Smooth muscle cell (in vitro differentiated cells): ENCODE results near the gene HTD2. TPM values are rescaled to one million over a fixed set of nuclear protein-coding genes. Genes with fewer than 3 reads are reported as not detected.

Source experiments
- DNase-seq: peaks from one replicate; lab custom pipeline; 2025; ENCODE audit not compliant: unreplicated experiment; lab: John Stamatoyannopoulos, UW
- H2AFZ ChIP-seq: fragments of 200-600 bp; sonication (generic); 2 replicates; pipeline ENCODE4 v1.6.0; 2016; ENCODE audit warnings: antibody characterized with exemption, low read depth, mild to moderate bottlenecking
- H3F3A ChIP-seq: fragments of 200-600 bp; sonication (generic); 2 replicates; pipeline ENCODE4 v1.6.0; 2017; ENCODE audit warnings: antibody characterized with exemption, low read depth
- H3K27ac ChIP-seq: fragments of 200-600 bp; sonication (generic); 2 replicates; pipeline ENCODE4 v1.5.1; 2016; ENCODE audit warnings: low read depth, mild to moderate bottlenecking
- H3K27me3 ChIP-seq: fragments of 200-600 bp; sonication (generic); 2 replicates; pipeline ENCODE4 v1.6.1; 2016; ENCODE audit warnings: low read depth, mild to moderate bottlenecking
- H3K36me3 ChIP-seq: fragments of 200-600 bp; sonication (generic); 2 replicates; pipeline ENCODE4 v1.5.1; 2016; ENCODE audit warnings: low read depth
- H3K4me1 ChIP-seq: fragments of 200-600 bp; sonication (generic); 2 replicates; pipeline ENCODE4 v1.5.1; 2016; ENCODE audit warnings: low read depth
- H3K4me2 ChIP-seq: fragments of 200-600 bp; sonication (generic); 2 replicates; pipeline ENCODE4 v1.6.0; 2016; ENCODE audit warnings: mild to moderate bottlenecking
- H3K4me3 ChIP-seq: fragments of 200-600 bp; sonication (generic); 2 replicates; pipeline ENCODE4 v1.5.1; 2016; ENCODE audit warnings: mild to moderate bottlenecking
- H3K79me2 ChIP-seq: fragments of 200-600 bp; sonication (generic); 2 replicates; pipeline ENCODE4 v1.6.0; 2016; ENCODE audit warnings: low read depth, mild to moderate bottlenecking
- H3K9ac ChIP-seq: fragments of 200-600 bp; sonication (generic); 2 replicates; pipeline ENCODE4 v1.6.0; 2016; ENCODE audit warnings: low read depth
- H3K9me3 ChIP-seq: fragments of 200-600 bp; sonication (generic); replicated peaks from 2 replicates; pipeline ENCODE4 v1.5.1; 2016; ENCODE audit warnings: low read depth
- H4K20me1 ChIP-seq: fragments of 200-600 bp; sonication (generic); 2 replicates; pipeline ENCODE4 v1.6.0; 2016; ENCODE audit warnings: low read depth
- WGBS: methylation state at CpG from one replicate; pipeline ENCODE4 v1.1.7; 2016; ENCODE audit warnings: low lambda C conversion rate; 5-methylcytosine and 5-hydroxymethylcytosine counted together
- polyA plus RNA-seq: library from polyadenylated mRNA; unstranded; fragments of >200 nt; fragmentation: Nextera tagmentation; extraction: Ambion mirVana; gene quantifications from 2 replicates; pipeline ENCODE4 v1.2.1, GENCODE V29; 2016
- total RNA-seq: library from RNA; depleted of rRNA; stranded (reverse); fragments of >200 nt; gene quantifications from 2 replicates; pipeline ENCODE4 v1.2.3, GENCODE V29; 2014
- TF ChIP-seq, protein P1 (sequence below): fragments of 200-600 bp; sonication (generic); IDR thresholded peaks from 2 replicates; pipeline ENCODE4 v1.5.1; 2017; ENCODE audit warnings: borderline replicate concordance, mild to moderate bottlenecking, antibody characterized with exemption; ENCODE audit not compliant: insufficient read depth, poor library complexity, severe bottlenecking

The HTD2 gene
- total and polyA plus RNA-seq, 2 experiments from 2014 or later, result 19.6 to 19.7 TPM

DNA sequence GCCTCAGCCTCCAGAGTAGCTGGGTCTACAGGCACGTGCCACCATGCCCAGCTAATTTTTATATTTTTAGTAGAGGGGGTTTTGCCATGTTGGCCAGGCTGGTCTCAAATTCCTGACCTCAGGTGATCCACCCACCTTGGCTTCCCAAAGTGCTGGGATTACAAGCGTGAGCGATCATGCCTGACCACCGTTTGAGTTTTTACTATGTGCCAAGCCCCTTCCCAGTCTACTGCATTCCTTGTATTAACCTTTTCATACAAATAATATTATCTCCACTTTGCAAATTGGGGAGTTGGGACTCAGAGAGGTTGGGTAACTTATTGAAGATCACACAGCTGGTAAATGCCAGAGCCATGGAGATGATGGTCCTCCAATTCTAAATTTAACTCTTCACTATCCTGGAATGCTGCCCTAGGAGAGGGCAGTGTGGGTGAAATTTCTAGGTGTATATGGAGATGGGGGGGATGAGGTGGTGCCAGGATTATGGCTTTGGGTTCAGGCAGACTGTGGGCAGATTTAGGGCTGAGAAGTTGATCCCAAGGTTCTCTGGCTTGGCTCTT lies 25.4 kb downstream of the HTD2 start:
- 95% methylated on average over 4 of the region's 4 CpGs for WGBS
- H3K9me3 ChIP-seq, result no peaks in the 10 kb centered on the region
- no peaks in the 10 kb centered on the region for H3K36me3 ChIP-seq
- H3K4me3 ChIP-seq, result no peak overlapping the region
- no peak overlapping the region for H2AFZ ChIP-seq
- H3K79me2 ChIP-seq, result peaks cover 14% of the 10 kb centered on the region
- H3F3A ChIP-seq, result no peaks in the 10 kb centered on the region
- peaks cover 20% of the 10 kb centered on the region for H3K4me1 ChIP-seq
- TF ChIP-seq, protein P1, sequence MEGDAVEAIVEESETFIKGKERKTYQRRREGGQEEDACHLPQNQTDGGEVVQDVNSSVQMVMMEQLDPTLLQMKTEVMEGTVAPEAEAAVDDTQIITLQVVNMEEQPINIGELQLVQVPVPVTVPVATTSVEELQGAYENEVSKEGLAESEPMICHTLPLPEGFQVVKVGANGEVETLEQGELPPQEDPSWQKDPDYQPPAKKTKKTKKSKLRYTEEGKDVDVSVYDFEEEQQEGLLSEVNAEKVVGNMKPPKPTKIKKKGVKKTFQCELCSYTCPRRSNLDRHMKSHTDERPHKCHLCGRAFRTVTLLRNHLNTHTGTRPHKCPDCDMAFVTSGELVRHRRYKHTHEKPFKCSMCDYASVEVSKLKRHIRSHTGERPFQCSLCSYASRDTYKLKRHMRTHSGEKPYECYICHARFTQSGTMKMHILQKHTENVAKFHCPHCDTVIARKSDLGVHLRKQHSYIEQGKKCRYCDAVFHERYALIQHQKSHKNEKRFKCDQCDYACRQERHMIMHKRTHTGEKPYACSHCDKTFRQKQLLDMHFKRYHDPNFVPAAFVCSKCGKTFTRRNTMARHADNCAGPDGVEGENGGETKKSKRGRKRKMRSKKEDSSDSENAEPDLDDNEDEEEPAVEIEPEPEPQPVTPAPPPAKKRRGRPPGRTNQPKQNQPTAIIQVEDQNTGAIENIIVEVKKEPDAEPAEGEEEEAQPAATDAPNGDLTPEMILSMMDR, result no peak
- no peak for DNase-seq
- no peaks in the 10 kb centered on the region for H3K27me3 ChIP-seq
- H4K20me1 ChIP-seq, result peaks cover 3% of the 10 kb centered on the region
- H3K4me2 ChIP-seq, result no peak overlapping the region
- H3K27ac ChIP-seq, result no peak overlapping the region
- H3K9ac ChIP-seq, result no peak overlapping the region

DNA sequence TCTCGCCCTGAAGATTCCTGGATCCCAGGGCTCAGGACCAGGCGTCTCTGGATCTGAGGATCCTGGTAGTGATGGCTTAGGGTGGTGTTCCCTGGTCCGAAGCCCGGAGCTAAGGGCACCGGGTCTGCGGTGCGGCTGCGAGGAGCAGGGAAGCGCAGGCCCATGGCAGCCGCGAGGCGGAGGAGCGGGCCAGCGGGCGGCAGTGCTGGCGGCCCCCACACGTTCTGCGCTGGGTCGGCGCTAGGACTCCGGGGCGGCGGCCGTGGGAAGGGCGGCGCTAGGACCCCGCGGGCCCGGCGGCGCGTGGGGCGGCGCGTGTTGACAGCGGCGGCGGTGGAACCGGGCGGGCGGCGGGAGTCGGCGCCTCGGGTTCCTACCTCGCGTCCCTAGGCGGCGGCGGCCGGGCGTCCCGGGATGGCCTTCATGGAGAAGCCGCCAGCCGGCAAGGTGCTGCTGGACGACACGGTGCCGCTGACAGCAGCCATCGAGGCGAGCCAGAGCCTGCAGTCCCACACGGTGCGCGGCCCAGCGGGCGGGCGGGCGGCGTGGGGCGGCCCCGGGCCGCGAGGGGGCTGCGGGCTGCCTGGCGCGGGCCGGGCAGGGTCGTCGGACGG lies 26.4 kb downstream of the HTD2 start, which contains the start of gene PXK:
PXK (plus strand) TSS at position 318 of the 614 bp plus-strand sequence; CDS start at position 415, 97 bp downstream.
- Histone ChIP-seq H3K4me3 (peak within 1 kb of the TSS; percentile 68), H3K9ac (peak within 1 kb of the TSS; percentile 54), H3K27ac (peak within 1 kb of the TSS; percentile 90), H2AFZ (peak within 1 kb of the TSS; percentile 72), H3F3A (no peaks in the 10 kb centered on the region), H4K20me1 (peaks cover 3% of the 10 kb centered on the region), H3K9me3 (no peaks in the 10 kb centered on the region), H3K27me3 (no peaks in the 10 kb centered on the region), H3K36me3 (no peaks in the 10 kb centered on the region), H3K4me1 (peaks cover 20% of the 10 kb centered on the region), H3K79me2 (peaks cover 24% of the 10 kb centered on the region), H3K4me2 (peak within 1 kb of the TSS; percentile 94)
- TF ChIP-seq, protein P1, result no peak
- DNase-seq, result peak; percentile 27
- WGBS, result 2% methylated on average over 66 of the region's 79 CpGs

DNA sequence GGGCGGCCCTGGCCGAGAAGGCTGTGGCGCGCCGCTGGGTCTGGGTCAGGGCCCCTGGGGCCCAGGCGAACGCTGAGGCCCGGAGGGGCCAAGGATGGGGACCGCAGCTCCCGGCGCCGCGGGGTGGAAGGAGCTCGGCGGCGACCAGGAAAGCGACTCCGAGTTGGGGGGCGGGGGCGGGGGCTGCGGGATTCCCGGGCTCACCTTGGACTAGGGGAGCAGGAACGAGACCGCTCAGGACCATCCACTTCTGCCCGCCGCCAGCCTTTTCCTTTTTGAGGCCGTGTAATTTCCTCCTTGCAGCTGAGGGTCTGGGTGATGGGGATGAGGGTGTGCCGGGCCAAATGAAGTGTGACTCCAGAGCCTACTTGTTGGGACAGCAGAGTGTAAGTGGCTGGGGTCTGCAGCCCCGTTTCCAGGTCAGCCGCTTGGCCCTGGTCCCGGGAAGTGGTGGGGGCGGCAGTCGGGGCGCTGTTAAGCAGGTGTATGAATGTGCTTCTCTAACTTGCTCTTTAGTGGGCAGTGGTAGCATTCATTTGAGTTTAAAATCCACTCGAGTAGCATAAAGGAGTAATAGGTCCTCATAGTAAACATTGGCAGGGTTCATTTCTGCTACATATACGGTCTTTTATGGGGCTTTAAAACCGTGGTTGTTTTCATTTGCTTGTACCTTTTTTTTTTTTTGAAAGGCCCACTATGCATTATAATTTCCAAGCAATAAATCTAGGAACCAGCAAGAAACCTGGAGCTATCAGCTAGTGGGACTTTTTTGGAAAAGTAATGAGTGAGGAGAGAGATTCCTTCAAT lies 27.1 kb downstream of the HTD2 start:
- peak; percentile 20 for DNase-seq
- peak overlapping the region; percentile 94 for H3K4me2 ChIP-seq
- peak overlapping the region; percentile 68 for H3K4me3 ChIP-seq
- H3K9me3 ChIP-seq, result no peaks in the 10 kb centered on the region
- WGBS, result under 1% methylated on average over 34 of the region's 37 CpGs
- peak overlapping the region; percentile 90 for H3K27ac ChIP-seq
- peak overlapping the region; percentile 54 for H3K9ac ChIP-seq
- H4K20me1 ChIP-seq, result peaks cover 3% of the 10 kb centered on the region
- H2AFZ ChIP-seq, result no peak overlapping the region
- H3K27me3 ChIP-seq, result no peaks in the 10 kb centered on the region
- no peaks in the 10 kb centered on the region for H3K36me3 ChIP-seq
- peaks cover 20% of the 10 kb centered on the region for H3K4me1 ChIP-seq
- no peaks in the 10 kb centered on the region for H3F3A ChIP-seq
- TF ChIP-seq, protein P1, result no peak
- H3K79me2 ChIP-seq, result peaks cover 29% of the 10 kb centered on the region
